Esophagus muscularis mucosa (tissue), 3 donors: ENCODE data around the gene WRNIP1.

Experiments
- CTCF ChIP-seq, 3 experiments: fragments of 200-600 bp in 2 of 3; fragments of 450-650 bp in 1 of 3; sonication (generic) in 2 of 3; IDR thresholded peaks; one replicate each; pipeline ENCODE4 v1.5.1; 2017 to 2019; ENCODE audit warnings: antibody characterized with exemption in 3 of 3, mild to moderate bottlenecking in 2 of 3, moderate library complexity in 1 of 3
- POLR2A ChIP-seq: fragments of 450-650 bp; IDR thresholded peaks from one replicate; pipeline ENCODE4 v1.6.1; 2017; ENCODE audit warnings: antibody characterized with exemption, moderate library complexity, mild to moderate bottlenecking, low read depth

DNA sequence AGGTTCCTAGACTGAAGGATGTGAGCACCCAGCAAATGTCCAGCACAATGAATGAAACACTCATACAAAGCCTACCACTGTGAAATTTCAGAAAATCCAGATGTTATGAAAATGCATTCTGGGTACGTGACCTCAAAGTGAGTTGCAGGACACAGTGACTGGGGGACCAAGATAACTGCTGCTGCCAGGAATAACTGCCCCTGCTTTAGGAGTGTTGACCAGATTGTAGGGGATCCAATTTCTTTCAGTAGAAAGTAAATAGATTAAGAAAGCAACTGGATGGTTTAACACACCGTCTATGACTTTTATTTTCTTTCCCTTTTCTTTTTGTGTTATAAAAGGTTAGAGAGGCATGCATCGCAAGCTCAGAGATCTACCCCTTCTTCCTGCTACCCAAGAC, 44.0 kb upstream of the WRNIP1 start:
- no peak for TF ChIP-seq POLR2A
- TF ChIP-seq CTCF (IDR thresholded peaks at IDR 0.05): no peak
